ENCODE measurements around the gene IL17RB.

DNA sequence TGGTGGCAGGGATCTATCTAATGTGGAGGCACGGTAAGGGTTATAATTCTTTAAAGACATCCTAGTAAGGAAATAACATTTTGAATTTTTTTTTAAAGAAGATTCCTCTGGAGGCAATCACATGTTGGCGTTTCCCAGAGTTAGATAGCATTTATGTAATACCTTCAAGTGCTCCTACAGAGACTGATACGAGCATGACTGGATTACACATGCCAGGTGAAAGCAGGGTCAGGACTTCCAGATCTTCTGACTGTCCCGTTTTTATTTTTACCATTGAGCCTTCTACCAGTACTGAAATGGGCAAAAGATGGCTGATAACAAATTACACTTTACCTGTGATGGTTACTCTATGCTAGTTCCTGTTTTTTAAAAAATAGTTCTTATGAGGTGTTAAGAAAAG is 13.8 kb downstream of the IL17RB start:
- TF ChIP-seq ZNF384 (IDR thresholded peaks at IDR 0.05) (no peak), SP1 (IDR thresholded peaks at IDR 0.05) (no peak), FOXM1 (IDR thresholded peaks at IDR 0.05; ENCODE audit: borderline replicate concordance) (no peak), CTBP1 (IDR thresholded peaks at IDR 0.05; ENCODE audit: borderline replicate concordance) (no peak)

Data from HEK293T (cell line).